ENCODE data around the gene MAGEA9. TPM values are rescaled to one million over a fixed set of nuclear protein-coding genes. Genes with fewer than 3 reads are reported as not detected.
A peak's percentile ranks its signal among the peaks of the same experiment; 100 is the strongest.

The MAGEA9 gene
- total and polyA plus RNA-seq, 9 of the 15 experiments (the other 6 are each of a cell fraction or from before 2014, with no cell fraction given): 0.08 to 1.0 (median 0.25) TPM; not detected in 4

GRCh38 chrX:149831473-149831872 is 49.7 kb downstream of the MAGEA9 start (continued):
- TF ChIP-seq, protein P1, sequence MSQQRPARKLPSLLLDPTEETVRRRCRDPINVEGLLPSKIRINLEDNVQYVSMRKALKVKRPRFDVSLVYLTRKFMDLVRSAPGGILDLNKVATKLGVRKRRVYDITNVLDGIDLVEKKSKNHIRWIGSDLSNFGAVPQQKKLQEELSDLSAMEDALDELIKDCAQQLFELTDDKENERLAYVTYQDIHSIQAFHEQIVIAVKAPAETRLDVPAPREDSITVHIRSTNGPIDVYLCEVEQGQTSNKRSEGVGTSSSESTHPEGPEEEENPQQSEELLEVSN (IDR thresholded peaks at IDR 0.05; ENCODE audit: borderline replicate concordance in 1 of 2, extremely low read depth in 1 of 2, insufficient read depth in 1 of 2, insufficient read length in 1 of 2, low read depth in 1 of 2, low read length in 1 of 2, poor library complexity in 1 of 2, severe bottlenecking in 1 of 2): peak in 1 of 2 experiments; percentile 22
- TF ChIP-seq, protein P2, sequence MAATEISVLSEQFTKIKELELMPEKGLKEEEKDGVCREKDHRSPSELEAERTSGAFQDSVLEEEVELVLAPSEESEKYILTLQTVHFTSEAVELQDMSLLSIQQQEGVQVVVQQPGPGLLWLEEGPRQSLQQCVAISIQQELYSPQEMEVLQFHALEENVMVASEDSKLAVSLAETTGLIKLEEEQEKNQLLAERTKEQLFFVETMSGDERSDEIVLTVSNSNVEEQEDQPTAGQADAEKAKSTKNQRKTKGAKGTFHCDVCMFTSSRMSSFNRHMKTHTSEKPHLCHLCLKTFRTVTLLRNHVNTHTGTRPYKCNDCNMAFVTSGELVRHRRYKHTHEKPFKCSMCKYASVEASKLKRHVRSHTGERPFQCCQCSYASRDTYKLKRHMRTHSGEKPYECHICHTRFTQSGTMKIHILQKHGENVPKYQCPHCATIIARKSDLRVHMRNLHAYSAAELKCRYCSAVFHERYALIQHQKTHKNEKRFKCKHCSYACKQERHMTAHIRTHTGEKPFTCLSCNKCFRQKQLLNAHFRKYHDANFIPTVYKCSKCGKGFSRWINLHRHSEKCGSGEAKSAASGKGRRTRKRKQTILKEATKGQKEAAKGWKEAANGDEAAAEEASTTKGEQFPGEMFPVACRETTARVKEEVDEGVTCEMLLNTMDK (IDR thresholded peaks at IDR 0.05; ENCODE audit: borderline replicate concordance, insufficient read depth, low read depth, low read length, poor library complexity, severe bottlenecking): peak; percentile 47
- TF ChIP-seq BCLAF1 (IDR thresholded peaks at IDR 0.05; ENCODE audit: borderline replicate concordance in 1 of 2, control insufficient read depth in 1 of 2, low read depth in 2 of 2, low read length in 1 of 2): no peak

All from K562 (cell line).